CD14-positive monocyte (primary cell): ENCODE results near the gene IL22RA1. TPM values are rescaled to one million over a fixed set of nuclear protein-coding genes. Genes with fewer than 3 reads are reported as not detected.

Source experiments
- DNase-seq, 3 donors: peaks; one replicate each; pipeline ENCODE4 v3.0.0-alpha.2; 2011 to 2022
- H2AFZ ChIP-seq: 2 replicates; pipeline ENCODE4 v1.6.0; 2012; ENCODE audit warnings: mild to moderate bottlenecking, low read depth, low read length, inconsistent platforms; ENCODE audit not compliant: insufficient read depth, poor library complexity, severe bottlenecking
- H3K27ac ChIP-seq, 2 donors: 1 replicate in 1 of 2; 2 replicates in 1 of 2; pipeline ENCODE4 v1.5.1; 2012 to 2013; ENCODE audit warnings: low read length in 2 of 2, control low read depth in 1 of 2, inconsistent platforms in 1 of 2, low read depth in 1 of 2, mild to moderate bottlenecking in 1 of 2
- H3K27me3 ChIP-seq, 2 donors: one replicate each; pipeline versions ENCODE4 v1.6.0 to v1.6.1; 2011 to 2013; ENCODE audit warnings: low read length in 2 of 2; ENCODE audit not compliant: control insufficient read depth in 2 of 2, insufficient read depth in 2 of 2
- H3K36me3 ChIP-seq, 2 donors: replicated peaks in 1 of 2; 1 replicate in 1 of 2; 2 replicates in 1 of 2; pipeline versions ENCODE4 v1.5.1 to v1.6.1; 2012 to 2013; ENCODE audit warnings: low read length in 2 of 2, control low read depth in 1 of 2, inconsistent platforms in 1 of 2, mild to moderate bottlenecking in 1 of 2; ENCODE audit not compliant: insufficient read depth in 2 of 2, control insufficient read depth in 1 of 2
- H3K4me1 ChIP-seq, 2 donors: 1 replicate in 1 of 2; 2 replicates in 1 of 2; pipeline versions ENCODE4 v1.5.1 to v1.6.1; 2012 to 2013; ENCODE audit warnings: low read length in 2 of 2, control low read depth in 1 of 2, inconsistent platforms in 1 of 2, mild to moderate bottlenecking in 1 of 2, moderate library complexity in 1 of 2; ENCODE audit not compliant: insufficient read depth in 2 of 2, control insufficient read depth in 1 of 2
- H3K4me2 ChIP-seq: replicated peaks from 2 replicates; pipeline ENCODE3; 2012; ENCODE audit warnings: low read length, moderate library complexity, mild to moderate bottlenecking; ENCODE audit not compliant: poor library complexity, severe bottlenecking; ENCODE audit errors: extremely low read depth
- H3K4me3 ChIP-seq, 3 experiments: fragments of 200-600 bp in 1 of 3; sonication (generic) in 1 of 3; replicated peaks in 1 of 3; 1 replicate in 2 of 3; 2 replicates in 1 of 3; pipeline ENCODE4 v1.5.1; 2011 to 2013; ENCODE audit warnings: low read length in 3 of 3, mild to moderate bottlenecking in 3 of 3, control low read depth in 2 of 3, low read depth in 2 of 3, inconsistent platforms in 1 of 3, moderate library complexity in 1 of 3
- H3K79me2 ChIP-seq: 2 replicates; pipeline ENCODE4 v1.6.0; 2012; ENCODE audit warnings: mild to moderate bottlenecking, control low read depth, inconsistent platforms, low read length, moderate library complexity; ENCODE audit not compliant: insufficient read depth
- H3K9ac ChIP-seq: 2 replicates; pipeline ENCODE4 v1.6.0; 2017; ENCODE audit warnings: low read length, mild to moderate bottlenecking; ENCODE audit not compliant: insufficient read depth, poor library complexity, severe bottlenecking
- H3K9me3 ChIP-seq, 2 donors: replicated peaks in 1 of 2; 1 replicate in 1 of 2; 2 replicates in 1 of 2; pipeline versions ENCODE4 v1.5.1 to v1.6.1; 2012 to 2013; ENCODE audit warnings: low read length in 2 of 2, control low read depth in 1 of 2; ENCODE audit not compliant: control insufficient read depth in 1 of 2, insufficient read depth in 1 of 2
- H4K20me1 ChIP-seq: 2 replicates; pipeline ENCODE4 v1.6.0; 2012; ENCODE audit warnings: mild to moderate bottlenecking, low read length, control low read depth, moderate library complexity; ENCODE audit not compliant: insufficient read depth
- H3K27ac Mint-ChIP-seq, 7 donors: one replicate each; pipeline ENCODE4 v1.8.0; 2020; ENCODE audit warnings: mild to moderate bottlenecking in 7 of 7, mixed read lengths in 7 of 7, moderate library complexity in 6 of 7, inconsistent platforms in 2 of 7
- H3K27me3 Mint-ChIP-seq, 3 donors: one replicate each; pipeline ENCODE4 v1.8.0; 2021 to 2022; ENCODE audit warnings: low read depth in 3 of 3, mild to moderate bottlenecking in 3 of 3, mixed read lengths in 3 of 3, moderate library complexity in 3 of 3, inconsistent platforms in 1 of 3
- H3K36me3 Mint-ChIP-seq, 2 donors: one replicate each; pipeline ENCODE4 v1.8.0; 2020; ENCODE audit warnings: mixed read lengths in 2 of 2, inconsistent platforms in 1 of 2, mild to moderate bottlenecking in 1 of 2
- H3K4me1 Mint-ChIP-seq: one replicate; pipeline ENCODE4 v1.8.0; 2020; ENCODE audit warnings: mild to moderate bottlenecking, mixed read lengths
- H3K4me3 Mint-ChIP-seq, 2 donors: one replicate each; pipeline ENCODE4 v1.8.0; 2020; ENCODE audit warnings: mild to moderate bottlenecking in 2 of 2, mixed read lengths in 2 of 2, moderate library complexity in 1 of 2
- H3K9me3 Mint-ChIP-seq, 7 donors: one replicate each; pipeline ENCODE4 v1.8.0; 2020 to 2022; ENCODE audit warnings: mixed read lengths in 7 of 7, mild to moderate bottlenecking in 6 of 7, moderate library complexity in 6 of 7, inconsistent platforms in 2 of 7
- CTCF ChIP-seq: fragments of 200-600 bp; IDR thresholded peaks from one replicate; pipeline ENCODE4 v1.8.0; 2022; ENCODE audit warnings: antibody characterized with exemption, mild to moderate bottlenecking
- WGBS: methylation state at CpG from one replicate; pipeline ENCODE4 v1.1.5; 2013; ENCODE audit warnings: missing lambda C conversion rate; ENCODE audit not compliant: insufficient coverage; 5-methylcytosine and 5-hydroxymethylcytosine counted together
- intact Hi-C, 2 donors: fragments of 100-400 bp; cut with micrococcal nuclease; formaldehyde crosslinking; loops; one replicate each; pipeline versions ENCODE4 v1.15.0 to v1.15.1; 2023
- polyA plus RNA-seq, 3 donors: library from polyadenylated mRNA; depleted of rRNA in 1 of 3; unstranded in 2 of 3; stranded (reverse) in 1 of 3; fragments of 300-500 nt in 2 of 3; fragments of >200 nt in 1 of 3; fragmentation: Illumina TruSeq in 2 of 3; gene quantifications; 1 replicate in 2 of 3; 2 replicates in 1 of 3; pipeline ENCODE4 v1.2.3, GENCODE V29; 2012 to 2021

The IL22RA1 gene
- polyA plus RNA-seq, 3 donors = not detected

GRCh38 chr1:24092979-24093378 is 50.0 kb downstream of the IL22RA1 start:
- Mint-ChIP-seq H3K36me3 (no peaks in the 10 kb centered on the region), H3K27ac (no peak overlapping the region), H3K9me3 (no peaks in the 10 kb centered on the region), H3K4me1 (no peaks in the 10 kb centered on the region), H3K4me3 (no peak overlapping the region), H3K27me3 (peaks cover 0 to 8% (median 4%) of the 10 kb centered on the region in 3 donors)
- Histone ChIP-seq H3K4me3 (no peak overlapping the region), H2AFZ (no peak overlapping the region), H3K9me3 (no peaks in the 10 kb centered on the region), H3K4me2 (no peak overlapping the region), H3K27me3 (no peaks in the 10 kb centered on the region), H3K27ac (no peak overlapping the region), H3K79me2 (no peaks in the 10 kb centered on the region), H4K20me1 (no peaks in the 10 kb centered on the region), H3K9ac (no peak overlapping the region), H3K36me3 (no peaks in the 10 kb centered on the region), H3K4me1 (no peaks in the 10 kb centered on the region)
- TF ChIP-seq CTCF = no peak
- DNase-seq = no peak
- intact Hi-C loops = no loop called here
- WGBS = 95% methylated on average over 9 of the region's 9 CpGs

GRCh38 chr1:24091971-24092482 is 50.9 kb downstream of the IL22RA1 start:
- Histone ChIP-seq H3K79me2 (no peaks in the 10 kb centered on the region), H3K9me3 (no peaks in the 10 kb centered on the region), H3K4me1 (no peaks in the 10 kb centered on the region), H3K36me3 (no peaks in the 10 kb centered on the region), H3K4me3 (no peak overlapping the region), H3K27ac (no peak overlapping the region), H3K4me2 (no peak overlapping the region), H3K27me3 (no peaks in the 10 kb centered on the region), H2AFZ (no peak overlapping the region), H4K20me1 (no peaks in the 10 kb centered on the region), H3K9ac (no peak overlapping the region)
- H3K4me1 Mint-ChIP-seq = no peaks in the 10 kb centered on the region
- no peak overlapping the region for H3K4me3 Mint-ChIP-seq
- no peak for DNase-seq
- H3K36me3 Mint-ChIP-seq = no peaks in the 10 kb centered on the region
- 93% methylated on average over 5 of the region's 13 CpGs for WGBS
- H3K27ac Mint-ChIP-seq = no peak overlapping the region
- no peak for TF ChIP-seq CTCF
- intact Hi-C loops = no loop called here
- no peaks in the 10 kb centered on the region for H3K9me3 Mint-ChIP-seq
- H3K27me3 Mint-ChIP-seq = peaks cover 0 to 6% (median 2%) of the 10 kb centered on the region in 3 donors
